Activated T-cell treated with anti-CD3 and anti-CD28 coated beads, Interleukin-2, amount 50 U/mL, for 24 hours (primary cell): Measurements from ENCODE around the gene VWA2.

Experiments used
- DNase-seq: peaks from one replicate; pipeline ENCODE4 v3.0.0-alpha.2; 2020
- H3K27ac Mint-ChIP-seq: 2 replicates; pipeline ENCODE4 v1.8.0; 2020; ENCODE audit warnings: mild to moderate bottlenecking, mixed read lengths
- H3K27me3 Mint-ChIP-seq: 2 replicates; pipeline ENCODE4 v1.8.0; 2020; ENCODE audit warnings: mixed read lengths
- H3K36me3 Mint-ChIP-seq: 2 replicates; pipeline ENCODE4 v1.8.0; 2020; ENCODE audit warnings: low read depth, mixed read lengths
- H3K4me1 Mint-ChIP-seq: 2 replicates; pipeline ENCODE4 v1.8.0; 2020; ENCODE audit warnings: low read depth, mixed read lengths
- H3K4me3 Mint-ChIP-seq: 2 replicates; pipeline ENCODE4 v1.8.0; 2020; ENCODE audit warnings: mild to moderate bottlenecking, moderate library complexity, mixed read lengths
- H3K9me3 Mint-ChIP-seq: 2 replicates; pipeline ENCODE4 v1.8.0; 2020; ENCODE audit warnings: mixed read lengths

VWA2 gene

GRCh38 chr10:114232561-114233176 is 6.4 kb upstream of the VWA2 start:
- no peaks in the 10 kb centered on the region for H3K36me3 Mint-ChIP-seq
- H3K27me3 Mint-ChIP-seq = peaks cover 42% of the 10 kb centered on the region
- H3K9me3 Mint-ChIP-seq = no peaks in the 10 kb centered on the region
- peaks cover 13% of the 10 kb centered on the region for H3K4me1 Mint-ChIP-seq
- H3K27ac Mint-ChIP-seq = no peak overlapping the region
- H3K4me3 Mint-ChIP-seq = no peak overlapping the region
- DNase-seq = no peak

GRCh38 chr10:114233482-114233881 is 5.6 kb upstream of the VWA2 start:
- Mint-ChIP-seq H3K27me3 (peaks cover 45% of the 10 kb centered on the region), H3K4me3 (no peak overlapping the region), H3K9me3 (no peaks in the 10 kb centered on the region), H3K27ac (no peak overlapping the region), H3K36me3 (no peaks in the 10 kb centered on the region), H3K4me1 (peaks cover 16% of the 10 kb centered on the region)
- DNase-seq = no peak

DNA sequence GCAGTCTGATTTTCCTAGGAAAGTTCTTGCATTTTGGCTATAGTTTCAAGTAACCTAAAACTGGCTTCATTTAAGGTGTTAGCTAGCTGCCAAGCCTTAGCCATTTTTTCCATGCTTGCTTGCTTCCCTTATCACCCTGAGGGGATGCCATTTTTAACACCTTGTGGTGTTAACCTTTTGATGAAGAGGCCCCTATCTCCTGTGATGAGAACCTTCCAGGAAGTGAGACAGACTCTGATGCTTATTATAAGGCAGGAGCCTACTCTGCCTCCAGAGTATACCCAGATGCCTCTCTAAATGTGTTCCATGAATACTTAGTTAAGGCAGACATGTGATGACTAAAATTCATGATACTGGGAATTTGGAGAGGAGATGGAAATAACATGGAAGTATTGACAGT is 4.9 kb upstream of the VWA2 start:
- no peak for DNase-seq
- Mint-ChIP-seq H3K36me3 (no peaks in the 10 kb centered on the region), H3K4me1 (peaks cover 20% of the 10 kb centered on the region), H3K9me3 (no peaks in the 10 kb centered on the region), H3K27me3 (peaks cover 50% of the 10 kb centered on the region), H3K27ac (no peak overlapping the region), H3K4me3 (no peak overlapping the region)

- no peak for DNase-seq
- H3K9me3 Mint-ChIP-seq = no peaks in the 10 kb centered on the region
- peaks cover 89% of the 10 kb centered on the region for H3K27me3 Mint-ChIP-seq
- H3K36me3 Mint-ChIP-seq = no peaks in the 10 kb centered on the region
- H3K4me1 Mint-ChIP-seq = peaks cover 8% of the 10 kb centered on the region
- H3K4me3 Mint-ChIP-seq = no peak overlapping the region
- no peak overlapping the region for H3K27ac Mint-ChIP-seq
Measured at GRCh38 chr10:114239994-114240345, 916 bp downstream of the VWA2 start.

DNA sequence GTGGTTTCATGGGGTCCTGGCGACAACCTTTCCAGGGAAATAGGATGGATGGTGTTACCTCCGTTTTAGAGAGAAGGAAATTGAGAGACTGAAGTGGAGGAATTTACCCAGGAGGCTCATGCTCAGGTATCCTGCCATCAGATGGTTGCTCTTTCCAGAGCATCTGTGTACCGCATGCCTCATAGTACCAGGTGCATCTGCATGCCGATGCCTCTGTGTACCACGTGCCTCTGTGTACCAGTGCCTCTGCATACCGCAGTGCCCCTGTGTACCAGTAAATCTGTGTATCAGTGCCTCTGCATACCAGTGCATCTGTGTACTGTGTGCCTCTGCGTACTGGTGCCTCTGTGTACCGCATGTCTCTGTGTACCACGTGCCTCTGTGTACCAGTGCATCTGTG is 3.2 kb downstream of the VWA2 start:
- peaks cover 8% of the 10 kb centered on the region for H3K4me1 Mint-ChIP-seq
- peaks cover 79% of the 10 kb centered on the region for H3K27me3 Mint-ChIP-seq
- H3K4me3 Mint-ChIP-seq = no peak overlapping the region
- no peaks in the 10 kb centered on the region for H3K36me3 Mint-ChIP-seq
- no peak overlapping the region for H3K27ac Mint-ChIP-seq
- no peak for DNase-seq
- no peaks in the 10 kb centered on the region for H3K9me3 Mint-ChIP-seq

DNA sequence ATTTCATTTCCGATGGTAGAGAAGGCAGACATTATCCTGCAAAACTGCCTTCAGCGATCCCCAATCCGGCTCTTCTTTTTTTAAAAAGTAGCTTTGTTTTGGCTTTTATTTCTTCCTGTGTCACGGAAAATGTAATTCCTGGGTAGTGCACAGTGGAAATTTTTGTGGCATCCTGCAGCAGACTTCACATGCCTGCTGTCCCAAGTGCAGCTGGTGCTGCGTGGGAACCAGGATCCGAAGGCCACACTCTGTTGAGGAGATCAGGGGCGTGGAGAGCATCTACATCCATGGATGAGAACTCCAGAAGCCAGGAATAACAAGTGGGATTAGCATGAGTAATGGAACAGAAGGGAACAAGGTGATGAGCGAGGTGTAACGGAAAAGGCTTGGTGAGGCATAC is 4.6 kb downstream of the VWA2 start:
- Mint-ChIP-seq H3K4me3 (no peak overlapping the region), H3K27ac (no peak overlapping the region)

DNA sequence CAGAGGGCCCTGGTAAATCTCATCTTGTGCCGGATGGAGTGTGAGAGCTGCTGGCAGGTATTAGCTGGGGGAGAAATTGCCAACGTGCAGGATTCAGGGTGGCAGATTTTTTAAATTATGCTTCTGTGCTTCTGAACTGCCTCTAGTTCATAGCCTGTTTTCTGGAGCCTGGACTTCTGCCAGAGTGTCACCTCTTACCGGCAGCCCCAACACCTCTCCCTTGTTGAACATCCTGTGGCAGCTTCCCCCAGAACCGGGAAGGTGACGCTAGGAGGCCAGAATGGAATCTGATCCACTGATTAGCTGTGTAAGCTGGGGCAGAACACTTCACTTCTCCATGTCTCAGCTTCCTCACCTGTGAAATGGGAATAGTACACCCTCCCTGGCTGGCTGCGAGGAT is 5.1 kb downstream of the VWA2 start:
- H3K4me3 Mint-ChIP-seq = no peak overlapping the region
- H3K9me3 Mint-ChIP-seq = no peaks in the 10 kb centered on the region
- no peak overlapping the region for H3K27ac Mint-ChIP-seq
- H3K4me1 Mint-ChIP-seq = peaks cover 2% of the 10 kb centered on the region
- H3K27me3 Mint-ChIP-seq = peaks cover 61% of the 10 kb centered on the region
- H3K36me3 Mint-ChIP-seq = no peaks in the 10 kb centered on the region
- DNase-seq = no peak

More for the DNA sequence above, 4.6 kb downstream of the VWA2 start:
- Mint-ChIP-seq H3K9me3 (no peaks in the 10 kb centered on the region), H3K27me3 (peaks cover 66% of the 10 kb centered on the region), H3K36me3 (no peaks in the 10 kb centered on the region), H3K4me1 (peaks cover 5% of the 10 kb centered on the region)
- no peak for DNase-seq

GRCh38 chr10:114245121-114245791 is 6.2 kb downstream of the VWA2 start:
- Mint-ChIP-seq H3K4me3 (no peak overlapping the region), H3K9me3 (no peaks in the 10 kb centered on the region), H3K27ac (no peak overlapping the region), H3K4me1 (no peaks in the 10 kb centered on the region), H3K36me3 (no peaks in the 10 kb centered on the region), H3K27me3 (peaks cover 56% of the 10 kb centered on the region)
- no peak for DNase-seq

- Mint-ChIP-seq H3K4me3 (no peak overlapping the region), H3K4me1 (no peaks in the 10 kb centered on the region), H3K36me3 (no peaks in the 10 kb centered on the region), H3K27ac (no peak overlapping the region), H3K27me3 (peaks cover 42% of the 10 kb centered on the region), H3K9me3 (no peaks in the 10 kb centered on the region)
- DNase-seq = no peak
Measured at GRCh38 chr10:114246679-114247305, 7.7 kb downstream of the VWA2 start.

GRCh38 chr10:114250236-114250635 is 11.2 kb downstream of the VWA2 start:
- Mint-ChIP-seq H3K36me3 (no peaks in the 10 kb centered on the region), H3K27me3 (peaks cover 23% of the 10 kb centered on the region), H3K4me1 (no peaks in the 10 kb centered on the region), H3K27ac (no peak overlapping the region), H3K9me3 (no peaks in the 10 kb centered on the region), H3K4me3 (no peak overlapping the region)
- DNase-seq = no peak

DNA sequence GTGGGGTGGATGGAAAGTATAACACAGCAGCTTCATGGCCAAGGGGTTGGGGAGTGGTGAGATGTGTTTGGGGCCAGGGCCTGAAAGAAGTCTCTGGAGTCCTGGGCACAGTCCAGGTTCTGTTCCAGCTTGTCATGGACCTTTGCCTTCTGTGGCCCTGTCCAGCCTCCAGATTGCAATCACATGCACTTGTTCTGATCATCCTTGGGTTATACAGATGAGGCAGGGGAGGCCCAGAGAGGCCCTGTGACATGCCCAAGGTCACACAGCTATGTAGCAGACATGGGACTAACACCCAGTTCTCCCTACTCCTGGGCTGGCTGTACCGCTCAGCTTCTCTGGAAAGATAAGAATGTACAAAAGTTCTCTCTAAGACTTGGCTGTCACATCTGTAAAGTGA is 11.7 kb downstream of the VWA2 start:
- H3K9me3 Mint-ChIP-seq = no peaks in the 10 kb centered on the region
- no peak overlapping the region for H3K4me3 Mint-ChIP-seq
- H3K27me3 Mint-ChIP-seq = peaks cover 18% of the 10 kb centered on the region
- no peaks in the 10 kb centered on the region for H3K4me1 Mint-ChIP-seq
- no peak overlapping the region for H3K27ac Mint-ChIP-seq
- no peaks in the 10 kb centered on the region for H3K36me3 Mint-ChIP-seq
- no peak for DNase-seq

DNA sequence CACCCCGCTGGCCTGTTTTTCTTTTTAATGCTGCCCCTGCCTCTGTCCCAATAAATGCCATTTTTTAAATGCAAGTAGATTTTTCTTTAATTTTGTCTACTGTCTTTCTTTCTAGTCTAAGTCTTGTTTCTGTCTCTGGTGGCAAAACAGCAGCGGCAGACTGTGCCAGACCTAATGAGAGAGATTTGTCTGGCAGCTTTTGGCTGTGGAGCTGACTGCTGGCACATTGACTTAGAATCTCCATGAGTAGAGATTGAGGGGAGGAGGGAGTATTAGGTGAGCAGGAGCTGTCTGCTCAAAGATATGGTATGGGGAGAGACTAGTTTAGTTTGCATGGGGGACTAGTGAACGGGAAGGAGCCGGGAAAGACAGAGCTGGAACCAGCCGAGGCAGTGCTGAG is 13.0 kb downstream of the VWA2 start:
- H3K4me1 Mint-ChIP-seq = no peaks in the 10 kb centered on the region
- H3K27ac Mint-ChIP-seq = no peak overlapping the region
- H3K9me3 Mint-ChIP-seq = no peaks in the 10 kb centered on the region
- H3K36me3 Mint-ChIP-seq = no peaks in the 10 kb centered on the region
- no peak overlapping the region for H3K4me3 Mint-ChIP-seq
- H3K27me3 Mint-ChIP-seq = peaks cover 17% of the 10 kb centered on the region
- DNase-seq = no peak

- H3K4me3 Mint-ChIP-seq = no peak overlapping the region
- DNase-seq = no peak
- no peaks in the 10 kb centered on the region for H3K36me3 Mint-ChIP-seq
- peaks cover 17% of the 10 kb centered on the region for H3K27me3 Mint-ChIP-seq
- no peaks in the 10 kb centered on the region for H3K9me3 Mint-ChIP-seq
- H3K4me1 Mint-ChIP-seq = no peaks in the 10 kb centered on the region
- H3K27ac Mint-ChIP-seq = no peak overlapping the region
Measured at GRCh38 chr10:114252883-114253282, 13.8 kb downstream of the VWA2 start.

GRCh38 chr10:114255227-114255626 is 16.2 kb downstream of the VWA2 start:
- Mint-ChIP-seq H3K9me3 (no peaks in the 10 kb centered on the region), H3K4me1 (peaks cover 6% of the 10 kb centered on the region), H3K4me3 (no peak overlapping the region), H3K27me3 (peaks cover 12% of the 10 kb centered on the region), H3K36me3 (no peaks in the 10 kb centered on the region), H3K27ac (no peak overlapping the region)
- DNase-seq = no peak

DNA sequence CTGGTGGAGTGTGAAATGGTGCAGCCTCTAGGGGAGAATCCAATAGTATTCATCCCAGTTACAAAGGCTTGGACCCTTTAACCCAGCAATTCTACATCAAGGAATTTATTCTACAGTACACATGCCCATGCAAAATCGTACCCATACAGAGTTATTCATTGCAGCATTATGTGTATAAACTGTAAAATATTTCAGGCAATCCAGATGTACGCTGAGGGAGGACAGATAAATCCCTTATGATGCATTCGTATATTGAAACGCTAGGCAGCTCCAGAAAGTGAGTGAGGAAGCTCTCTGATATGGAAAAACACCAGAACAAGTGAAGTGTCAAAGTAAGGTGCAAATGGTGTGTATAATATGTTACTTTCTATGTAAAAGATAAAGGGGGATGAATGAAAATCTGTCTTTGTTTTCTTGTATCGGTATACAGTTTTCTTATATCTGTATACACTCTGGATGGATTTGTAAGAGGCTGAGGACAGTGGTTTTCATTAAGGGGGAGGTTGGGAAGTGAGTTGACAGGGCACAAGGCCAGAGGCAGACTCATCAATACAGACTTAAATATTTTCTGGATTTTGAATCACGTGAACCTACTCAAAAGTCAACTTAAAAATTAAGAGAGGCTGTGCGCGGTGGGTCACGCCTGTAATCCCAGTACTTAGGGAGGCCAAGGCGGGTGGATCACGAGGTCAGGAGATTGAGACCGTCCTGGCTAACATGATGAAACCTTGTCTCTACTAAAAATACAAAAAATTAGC is 17.1 kb downstream of the VWA2 start:
- DNase-seq = no peak

More for the DNA sequence above, 17.1 kb downstream of the VWA2 start:
- Mint-ChIP-seq H3K4me1 (peaks cover 8% of the 10 kb centered on the region), H3K4me3 (no peak overlapping the region), H3K9me3 (no peaks in the 10 kb centered on the region), H3K27ac (no peak overlapping the region), H3K36me3 (no peaks in the 10 kb centered on the region), H3K27me3 (peaks cover 12% of the 10 kb centered on the region)
